ENCODE results near the gene SMIM29. TPM values are rescaled to one million over a fixed set of nuclear protein-coding genes. Genes with fewer than 3 reads are reported as not detected.

The SMIM29 gene
- total and polyA plus RNA-seq, 2 donors (not counting 1 experiment from before 2014, with no cell fraction given): 16.7 to 36.3 TPM

- H3K27ac ChIP-seq (ENCODE audit: insufficient read depth, low read length): no peak overlapping the region
- H3K36me3 ChIP-seq (ENCODE audit: control insufficient read depth, insufficient read depth, low read length): no peaks in the 10 kb centered on the region
- TF ChIP-seq CTCF (conservative IDR thresholded peaks at IDR 0.05 in 1 of 2, IDR thresholded peaks at IDR 0.05 in 1 of 2; ENCODE audit: low read depth in 1 of 2, low read length in 2 of 2): no peak
- TF ChIP-seq EZH2 (IDR thresholded peaks at IDR 0.05; ENCODE audit: low read length, missing control alignments): no peak
- no peak overlapping the region for H2AFZ ChIP-seq (ENCODE audit: low read length)
- no peaks in the 10 kb centered on the region for H3K9me3 ChIP-seq (ENCODE audit: control insufficient read depth, insufficient read depth, low read depth, low read length)
- H3K79me2 ChIP-seq (ENCODE audit: control insufficient read depth, insufficient read depth, low read length): peaks cover 5% of the 10 kb centered on the region
- H3K27me3 ChIP-seq (ENCODE audit: control insufficient read depth, insufficient read depth, low read length): no peaks in the 10 kb centered on the region
- H3K4me2 ChIP-seq (ENCODE audit: extremely low read depth, insufficient read depth, low read length): no peak overlapping the region
- no peak overlapping the region for H3K4me3 ChIP-seq (replicated peaks in 1 of 4; ENCODE audit: control extremely low read depth in 1 of 4, insufficient read depth in 1 of 4, low read depth in 3 of 4, low read length in 4 of 4)
- H3K9ac ChIP-seq (ENCODE audit: insufficient read depth, low read length): no peak overlapping the region
- no peak for DNase-seq (ENCODE audit: low read depth in 2 of 2)
- H4K20me1 ChIP-seq (ENCODE audit: control insufficient read depth, extremely low read depth, insufficient read depth, low read length): no peaks in the 10 kb centered on the region
- peaks cover 4% of the 10 kb centered on the region for H3K4me1 ChIP-seq (ENCODE audit: control insufficient read depth, extremely low read depth, insufficient read depth, low read length)
Measured at GRCh38 chr6:34232901-34233300, 15.9 kb downstream of the SMIM29 start.

- Histone ChIP-seq H3K79me2 (ENCODE audit: control insufficient read depth, insufficient read depth, low read length) (no peaks in the 10 kb centered on the region), H3K4me3 (replicated peaks in 1 of 4; ENCODE audit: control extremely low read depth in 1 of 4, insufficient read depth in 1 of 4, low read depth in 3 of 4, low read length in 4 of 4) (no peak overlapping the region), H2AFZ (ENCODE audit: low read length) (no peak overlapping the region), H3K27ac (ENCODE audit: insufficient read depth, low read length) (no peak overlapping the region), H3K9ac (ENCODE audit: insufficient read depth, low read length) (no peak overlapping the region), H3K27me3 (ENCODE audit: control insufficient read depth, insufficient read depth, low read length) (no peaks in the 10 kb centered on the region), H4K20me1 (ENCODE audit: control insufficient read depth, extremely low read depth, insufficient read depth, low read length) (no peaks in the 10 kb centered on the region), H3K4me1 (ENCODE audit: control insufficient read depth, extremely low read depth, insufficient read depth, low read length) (peaks cover 4% of the 10 kb centered on the region), H3K36me3 (ENCODE audit: control insufficient read depth, insufficient read depth, low read length) (no peaks in the 10 kb centered on the region), H3K9me3 (ENCODE audit: control insufficient read depth, insufficient read depth, low read depth, low read length) (no peaks in the 10 kb centered on the region), H3K4me2 (ENCODE audit: extremely low read depth, insufficient read depth, low read length) (no peak overlapping the region)
- no peak for TF ChIP-seq CTCF (conservative IDR thresholded peaks at IDR 0.05 in 1 of 2, IDR thresholded peaks at IDR 0.05 in 1 of 2; ENCODE audit: low read depth in 1 of 2, low read length in 2 of 2)
- DNase-seq (ENCODE audit: low read depth in 2 of 2): no peak
Measured at GRCh38 chr6:34231566-34232336, 17.1 kb downstream of the SMIM29 start.

DNA sequence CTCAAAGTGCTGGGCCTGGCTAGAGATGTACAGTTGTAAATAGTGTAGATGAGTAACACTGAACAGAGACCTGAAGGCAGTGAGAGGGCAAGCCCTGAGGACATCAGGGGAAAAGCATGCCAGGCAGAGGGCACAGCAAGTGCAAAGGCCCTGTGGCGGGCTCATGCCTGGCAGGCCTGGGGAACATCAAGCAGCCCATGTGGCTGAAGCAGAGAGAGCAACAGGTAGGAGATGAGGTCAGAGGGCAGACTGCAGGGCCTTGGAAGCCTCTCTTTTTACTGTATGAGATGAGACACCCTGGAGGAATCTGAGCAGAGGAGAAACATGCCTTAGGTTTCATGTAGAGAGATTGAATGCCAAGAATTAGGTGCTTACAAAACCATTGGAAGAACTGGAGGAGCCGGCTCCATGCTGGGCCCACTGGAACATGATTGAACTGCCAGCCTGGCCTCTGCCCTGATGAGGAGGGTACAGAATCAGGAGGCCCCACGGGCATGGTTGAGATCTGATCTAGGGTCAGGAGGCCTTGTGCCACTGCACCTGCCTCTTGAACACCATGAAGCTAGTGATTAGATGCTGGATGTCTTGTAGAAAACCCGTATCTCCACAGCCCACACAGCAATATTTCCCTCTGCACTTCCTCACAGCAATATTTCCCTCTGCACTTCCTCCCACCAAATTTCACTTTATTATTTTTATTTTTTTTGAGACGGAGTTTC, 18.0 kb downstream of the SMIM29 start:
- no peaks in the 10 kb centered on the region for H3K4me1 ChIP-seq (ENCODE audit: control insufficient read depth, extremely low read depth, insufficient read depth, low read length)
- no peaks in the 10 kb centered on the region for H3K79me2 ChIP-seq (ENCODE audit: control insufficient read depth, insufficient read depth, low read length)
- no peaks in the 10 kb centered on the region for H3K36me3 ChIP-seq (ENCODE audit: control insufficient read depth, insufficient read depth, low read length)
- DNase-seq (ENCODE audit: low read depth in 2 of 2): no peak
- TF ChIP-seq EZH2 (IDR thresholded peaks at IDR 0.05; ENCODE audit: low read length, missing control alignments) (no peak), CTCF (conservative IDR thresholded peaks at IDR 0.05 in 1 of 2, IDR thresholded peaks at IDR 0.05 in 1 of 2; ENCODE audit: low read depth in 1 of 2, low read length in 2 of 2) (no peak)
- no peaks in the 10 kb centered on the region for H3K9me3 ChIP-seq (ENCODE audit: control insufficient read depth, insufficient read depth, low read depth, low read length)
- H3K4me2 ChIP-seq (ENCODE audit: extremely low read depth, insufficient read depth, low read length): no peak overlapping the region
- H4K20me1 ChIP-seq (ENCODE audit: control insufficient read depth, extremely low read depth, insufficient read depth, low read length): no peaks in the 10 kb centered on the region
- no peak overlapping the region for H3K4me3 ChIP-seq (replicated peaks in 1 of 4; ENCODE audit: control extremely low read depth in 1 of 4, insufficient read depth in 1 of 4, low read depth in 3 of 4, low read length in 4 of 4)
- no peak overlapping the region for H2AFZ ChIP-seq (ENCODE audit: low read length)
- H3K9ac ChIP-seq (ENCODE audit: insufficient read depth, low read length): no peak overlapping the region
- no peaks in the 10 kb centered on the region for H3K27me3 ChIP-seq (ENCODE audit: control insufficient read depth, insufficient read depth, low read length)
- no peak overlapping the region for H3K27ac ChIP-seq (ENCODE audit: insufficient read depth, low read length)

All from fibroblast of lung (primary cell).